Calu3 (cell line): ENCODE measurements around the gene ZNF101. TPM values are rescaled to one million over a fixed set of nuclear protein-coding genes. Genes with fewer than 3 reads are reported as not detected.
"Not testable (repeated sequence)": the region's sequence is repeated elsewhere in the genome, so short reads cannot be mapped to it uniquely, and the experiment has no call there.

Experiments
- BruUV-seq: library from RNA; stranded (reverse); fragments of 400-500 nt; replicated peaks from 2 replicates; lab custom pipeline; 2021; lab: Mats Ljungman, UMichigan
- CTCF ChIA-PET: fragments of 300-600 bp; sonication (Branson Sonifier 250); formaldehyde crosslinking; loops from one replicate; lab custom pipeline; 2022; ENCODE audit warnings: antibody characterized with exemption; lab: Charles Lee
- DNase-seq: peaks from one replicate; pipeline ENCODE4 v3.0.0; 2022
- H3K27ac Mint-ChIP-seq: one replicate; pipeline ENCODE4 v1.8.0; 2022; ENCODE audit warnings: mixed read lengths; ENCODE audit not compliant: unreplicated experiment
- H3K27me3 Mint-ChIP-seq: one replicate; pipeline ENCODE4 v1.8.0; 2022; ENCODE audit warnings: mixed read lengths; ENCODE audit not compliant: unreplicated experiment
- H3K36me3 Mint-ChIP-seq: one replicate; pipeline ENCODE4 v1.8.0; 2022; ENCODE audit warnings: mild to moderate bottlenecking, moderate library complexity, mixed read lengths; ENCODE audit not compliant: insufficient read depth, unreplicated experiment
- H3K4me1 Mint-ChIP-seq: one replicate; pipeline ENCODE4 v1.8.0; 2022; ENCODE audit warnings: mild to moderate bottlenecking, low read depth, mixed read lengths; ENCODE audit not compliant: unreplicated experiment
- H3K4me3 Mint-ChIP-seq: one replicate; pipeline ENCODE4 v1.8.0; 2022; ENCODE audit warnings: mild to moderate bottlenecking, low read depth, moderate library complexity, mixed read lengths; ENCODE audit not compliant: unreplicated experiment
- H3K9me3 Mint-ChIP-seq: one replicate; pipeline ENCODE4 v1.8.0; 2022; ENCODE audit warnings: low read depth, mixed read lengths; ENCODE audit not compliant: unreplicated experiment
- CTCF ChIP-seq: fragments of 200-600 bp; IDR thresholded peaks from one replicate; pipeline ENCODE4 v1.8.0; 2022; ENCODE audit warnings: antibody characterized with exemption; ENCODE audit not compliant: unreplicated experiment
- intact Hi-C: fragments of 100-400 bp; cut with micrococcal nuclease; formaldehyde crosslinking; loops from one replicate; pipeline ENCODE4 v1.10.0; 2022; ENCODE audit not compliant: unreplicated experiment
- total RNA-seq: library from RNA; stranded (reverse); gene quantifications from 2 replicates; pipeline ENCODE4 v1.2.3, GENCODE V29; 2022

The ZNF101 gene
- total RNA-seq, 1 experiment from 2014 or later: 8.3 TPM

- Mint-ChIP-seq H3K9me3 (peaks cover 2% of the 10 kb centered on the region), H3K4me1 (no peaks in the 10 kb centered on the region)
- BruUV-seq: no TSS peak
Measured at GRCh38 chr19:19697589-19697988, 28.9 kb downstream of the ZNF101 start.

GRCh38 chr19:19700493-19700892 lies 31.9 kb downstream of the ZNF101 start:
- H3K4me1 Mint-ChIP-seq, H3K4me3 Mint-ChIP-seq, H3K27me3 Mint-ChIP-seq, intact Hi-C loops, H3K9me3 Mint-ChIP-seq, H3K36me3 Mint-ChIP-seq, BruUV-seq, DNase-seq, H3K27ac Mint-ChIP-seq, CTCF ChIA-PET: not testable (repeated sequence)

More at GRCh38 chr19:19697589-19697988, 28.9 kb downstream of the ZNF101 start:
- no peak for DNase-seq
- no peak for TF ChIP-seq CTCF
- intact Hi-C loops: no loop called here
- Mint-ChIP-seq H3K27ac (no peak overlapping the region), H3K27me3 (no peaks in the 10 kb centered on the region), H3K36me3 (no peaks in the 10 kb centered on the region), H3K4me3 (no peak overlapping the region)
- CTCF ChIA-PET: no interaction called here

- no peak for DNase-seq
- Mint-ChIP-seq H3K27me3 (no peaks in the 10 kb centered on the region), H3K4me3 (no peak overlapping the region), H3K4me1 (no peaks in the 10 kb centered on the region), H3K27ac (no peak overlapping the region), H3K9me3 (peaks cover 6% of the 10 kb centered on the region), H3K36me3 (peaks cover 6% of the 10 kb centered on the region)
- intact Hi-C loops: no loop called here
- no TSS peak for BruUV-seq
- CTCF ChIA-PET: no interaction called here
- no peak for TF ChIP-seq CTCF
Measured at GRCh38 chr19:19704836-19705235, 36.2 kb downstream of the ZNF101 start.

GRCh38 chr19:19710506-19710905 lies 41.9 kb downstream of the ZNF101 start:
- H3K36me3 Mint-ChIP-seq: peaks cover 6% of the 10 kb centered on the region
- H3K9me3 Mint-ChIP-seq: peaks cover 7% of the 10 kb centered on the region
- DNase-seq: no peak
- TF ChIP-seq CTCF: no peak
- H3K27me3 Mint-ChIP-seq: no peaks in the 10 kb centered on the region
- CTCF ChIA-PET: no interaction called here
- intact Hi-C loops: no loop called here
- no TSS peak for BruUV-seq
- H3K4me3 Mint-ChIP-seq: no peak overlapping the region
- H3K27ac Mint-ChIP-seq: no peak overlapping the region
- H3K4me1 Mint-ChIP-seq: no peaks in the 10 kb centered on the region

- DNase-seq: no peak
- no peaks in the 10 kb centered on the region for H3K4me1 Mint-ChIP-seq
- intact Hi-C loops: no loop called here
- CTCF ChIA-PET: no interaction called here
- no peaks in the 10 kb centered on the region for H3K27me3 Mint-ChIP-seq
- TF ChIP-seq CTCF: no peak
- H3K36me3 Mint-ChIP-seq: peaks cover 6% of the 10 kb centered on the region
- no TSS peak for BruUV-seq
- H3K27ac Mint-ChIP-seq: no peak overlapping the region
- no peak overlapping the region for H3K4me3 Mint-ChIP-seq
- H3K9me3 Mint-ChIP-seq: peaks cover 5% of the 10 kb centered on the region
Measured at GRCh38 chr19:19711306-19711933, 42.8 kb downstream of the ZNF101 start.
